ENCODE results near the gene SPR.
"Not testable (repeated sequence)": the region's sequence is repeated elsewhere in the genome, so short reads cannot be mapped to it uniquely, and the experiment has no call there.

Gene SPR

GRCh38 chr2:72889991-72890390, 2.8 kb downstream of the SPR start:
- no peak for DNase-seq

- no peak for DNase-seq
These were observed 4.0 kb downstream of the SPR start for GRCh38 chr2:72891091-72891818.

- DNase-seq = peak; percentile 72
These were observed 5.4 kb downstream of the SPR start for GRCh38 chr2:72892506-72893173.

- DNase-seq = peak; percentile 65
These were observed 6.5 kb downstream of the SPR start for GRCh38 chr2:72893594-72894319.

GRCh38 chr2:72894514-72894913, 7.3 kb downstream of the SPR start:
- DNase-seq = no peak

- no peak for DNase-seq
These were observed 7.9 kb downstream of the SPR start for GRCh38 chr2:72895154-72895553.

GRCh38 chr2:72895759-72896281, 8.6 kb downstream of the SPR start:
- DNase-seq = peak; percentile 32

GRCh38 chr2:72896446-72896845, 9.2 kb downstream of the SPR start:
- peak; percentile 29 for DNase-seq

- no peak for DNase-seq
These were observed 10.8 kb downstream of the SPR start for GRCh38 chr2:72897785-72898584.

GRCh38 chr2:72898585-72898906, 11.3 kb downstream of the SPR start:
- DNase-seq = no peak

- DNase-seq = no peak
These were observed 13.1 kb downstream of the SPR start for GRCh38 chr2:72900191-72900825.

- no peak for DNase-seq
These were observed 14.2 kb downstream of the SPR start for GRCh38 chr2:72901426-72901825.

- not testable (repeated sequence) for DNase-seq
These were observed 20.2 kb downstream of the SPR start for GRCh38 chr2:72907369-72907768.

- DNase-seq = no peak
These were observed 21.5 kb downstream of the SPR start for GRCh38 chr2:72908741-72909140.

GRCh38 chr2:72911256-72911655, 24.0 kb downstream of the SPR start:
- no peak for DNase-seq

GRCh38 chr2:72913486-72914205, 26.4 kb downstream of the SPR start:
- DNase-seq = no peak

- no peak for DNase-seq
These were observed 27.0 kb downstream of the SPR start for GRCh38 chr2:72914206-72914559.

- DNase-seq = no peak
These were observed 27.5 kb downstream of the SPR start for GRCh38 chr2:72914589-72915319.

- DNase-seq = no peak
These were observed 28.2 kb downstream of the SPR start for GRCh38 chr2:72915320-72915906.

Measured in fibroblast of skin of back (primary cell).